BLaER1 treated with 17β-estradiol and CSF1 and Interleukin-3, amounts not matched to agents 10 nM and 100 nM (cell line): ENCODE data around the gene SOX4.

ENCODE experiments used
- H3K27ac ChIP-seq, 11 experiments: shearing (Covaris generic); formaldehyde crosslinking; 2 replicates each; pipeline ENCODE4 v1.8.1; 2022
- H3K27me3 ChIP-seq, 11 experiments: shearing (Covaris generic); formaldehyde crosslinking; 2 replicates each; pipeline ENCODE4 v1.8.1; 2022
- H3K36me3 ChIP-seq, 11 experiments: shearing (Covaris generic); formaldehyde crosslinking; 2 replicates each; pipeline ENCODE4 v1.8.1; 2022
- H3K4me1 ChIP-seq, 10 experiments: shearing (Covaris generic); formaldehyde crosslinking; 2 replicates each; pipeline ENCODE4 v1.8.1; 2022
- H3K4me2 ChIP-seq, 11 experiments: shearing (Covaris generic); formaldehyde crosslinking; 2 replicates each; pipeline ENCODE4 v1.8.1; 2022
- H3K4me3 ChIP-seq, 10 experiments: shearing (Covaris generic); formaldehyde crosslinking; 2 replicates each; pipeline ENCODE4 v1.8.1; 2022
- H3K9ac ChIP-seq, 11 experiments: shearing (Covaris generic); formaldehyde crosslinking; 2 replicates each; pipeline ENCODE4 v1.8.1; 2022
- H3K9me3 ChIP-seq, 11 experiments: shearing (Covaris generic); formaldehyde crosslinking; replicated peaks in 1 of 11; 2 replicates each; pipeline ENCODE4 v1.8.1; 2022
- H4K20me1 ChIP-seq, 11 experiments: shearing (Covaris generic); formaldehyde crosslinking; 2 replicates each; pipeline ENCODE4 v1.8.1; 2022
- Cebpa-rat ChIP-seq, 11 experiments: shearing (Covaris generic); IDR thresholded peaks; 2 replicates each; pipeline ENCODE4 v1.8.1; 2022

SOX4 gene

GRCh38 chr6:21611485-21611884 is 17.9 kb downstream of the SOX4 start:
- peaks cover 30 to 46% (median 36%) of the 10 kb centered on the region in 10 experiments for H3K4me1 ChIP-seq
- H3K27me3 ChIP-seq: no peaks in the 10 kb centered on the region
- no peak overlapping the region for H3K9ac ChIP-seq
- no peaks in the 10 kb centered on the region for H4K20me1 ChIP-seq
- H3K36me3 ChIP-seq: peaks cover 0 to 10% (median 0%) of the 10 kb centered on the region in 11 experiments; a peak in 2 of 22 replicates
- H3K9me3 ChIP-seq: peaks cover 0 to 51% (median 39%) of the 10 kb centered on the region in 11 experiments; a peak in 19 of 22 replicates
- H3K27ac ChIP-seq: no peak overlapping the region
- no peak overlapping the region for H3K4me3 ChIP-seq
- H3K4me2 ChIP-seq: peak overlapping the region in 1 of 11 experiments; percentile 60; a peak in 1 of 22 replicates
- TF ChIP-seq Cebpa-rat (IDR thresholded peaks at IDR 0.05): no peak

- H3K27ac ChIP-seq: no peak overlapping the region
- H3K9ac ChIP-seq: no peak overlapping the region
- no peak for TF ChIP-seq Cebpa-rat (IDR thresholded peaks at IDR 0.05)
- no peaks in the 10 kb centered on the region for H3K27me3 ChIP-seq
- no peak overlapping the region for H3K4me3 ChIP-seq
- peaks cover 0 to 10% (median 0%) of the 10 kb centered on the region in 11 experiments; a peak in 2 of 22 replicates for H3K36me3 ChIP-seq
- H3K4me2 ChIP-seq: peak overlapping the region in 1 of 11 experiments; percentile 10; a peak in 1 of 22 replicates
- peaks cover 30 to 47% (median 37%) of the 10 kb centered on the region in 10 experiments for H3K4me1 ChIP-seq
- H4K20me1 ChIP-seq: no peaks in the 10 kb centered on the region
- peaks cover 0 to 44% (median 32%) of the 10 kb centered on the region in 11 experiments; a peak in 19 of 22 replicates for H3K9me3 ChIP-seq
Observed at GRCh38 chr6:21612067-21612745, 18.7 kb downstream of the SOX4 start.

GRCh38 chr6:21613809-21614208 is 20.3 kb downstream of the SOX4 start:
- no peaks in the 10 kb centered on the region for H3K27me3 ChIP-seq
- H3K4me1 ChIP-seq: peaks cover 30 to 47% (median 37%) of the 10 kb centered on the region in 10 experiments
- no peak overlapping the region for H3K4me2 ChIP-seq
- 0 out of 22 replicates have a peak, but pooled peaks cover 0 to 10% (median 0%) of the 10 kb centered on the region in 11 experiments for H3K36me3 ChIP-seq
- no peak overlapping the region for H3K9ac ChIP-seq
- no peak for TF ChIP-seq Cebpa-rat (IDR thresholded peaks at IDR 0.05)
- H3K9me3 ChIP-seq: peaks cover 0 to 28% (median 16%) of the 10 kb centered on the region in 11 experiments; a peak in 18 of 22 replicates
- H4K20me1 ChIP-seq: no peaks in the 10 kb centered on the region
- no peak overlapping the region for H3K4me3 ChIP-seq
- H3K27ac ChIP-seq: no peak overlapping the region

- H3K36me3 ChIP-seq: 0 out of 22 replicates have a peak, but pooled peaks cover 0 to 8% (median 0%) of the 10 kb centered on the region in 11 experiments
- no peak for TF ChIP-seq Cebpa-rat (IDR thresholded peaks at IDR 0.05)
- H3K27ac ChIP-seq: no peak overlapping the region
- no peak overlapping the region for H3K9ac ChIP-seq
- peaks cover 0 to 27% (median 12%) of the 10 kb centered on the region in 11 experiments; a peak in 18 of 22 replicates for H3K9me3 ChIP-seq
- peak overlapping the region in 1 of 11 experiments; percentile 67; a peak in 2 of 22 replicates for H3K4me2 ChIP-seq
- H4K20me1 ChIP-seq: no peaks in the 10 kb centered on the region
- peaks cover 30 to 47% (median 37%) of the 10 kb centered on the region in 10 experiments for H3K4me1 ChIP-seq
- H3K27me3 ChIP-seq: no peaks in the 10 kb centered on the region
- H3K4me3 ChIP-seq: no peak overlapping the region
Observed at GRCh38 chr6:21614226-21614625, 20.7 kb downstream of the SOX4 start.

GRCh38 chr6:21615504-21615903 is 22.0 kb downstream of the SOX4 start:
- Histone ChIP-seq H3K27ac (peak overlapping the region in 6 of 11 experiments; percentile 10 to 50 (median 24); a peak in 6 of 22 replicates), H4K20me1 (no peaks in the 10 kb centered on the region), H3K4me2 (peak overlapping the region; percentile 46 to 81 (median 66)), H3K36me3 (no peaks in the 10 kb centered on the region), H3K27me3 (no peaks in the 10 kb centered on the region), H3K9me3 (peaks cover 0 to 15% (median 0%) of the 10 kb centered on the region in 11 experiments; a peak in 4 of 22 replicates), H3K4me3 (no peak overlapping the region), H3K4me1 (peaks cover 21 to 37% (median 27%) of the 10 kb centered on the region in 10 experiments), H3K9ac (peak overlapping the region in 3 of 11 experiments; percentile 5 to 17 (median 7); a peak in 4 of 22 replicates)
- TF ChIP-seq Cebpa-rat (IDR thresholded peaks at IDR 0.05): no peak

- Histone ChIP-seq H3K4me3 (no peak overlapping the region), H3K4me1 (peaks cover 18 to 32% (median 23%) of the 10 kb centered on the region in 10 experiments), H3K4me2 (peak overlapping the region; percentile 46 to 81 (median 66)), H3K27ac (peak overlapping the region in 1 of 11 experiments; percentile 50; a peak in 2 of 22 replicates), H3K36me3 (no peaks in the 10 kb centered on the region), H3K27me3 (no peaks in the 10 kb centered on the region), H3K9me3 (peaks cover 0 to 12% (median 0%) of the 10 kb centered on the region in 11 experiments; a peak in 4 of 22 replicates), H4K20me1 (no peaks in the 10 kb centered on the region), H3K9ac (peak overlapping the region in 2 of 11 experiments; percentile 7 to 11; a peak in 1 of 22 replicates)
- no peak for TF ChIP-seq Cebpa-rat (IDR thresholded peaks at IDR 0.05)
Observed at GRCh38 chr6:21616005-21616404, 22.5 kb downstream of the SOX4 start.

GRCh38 chr6:21625642-21626041 is 32.1 kb downstream of the SOX4 start:
- Histone ChIP-seq H3K9me3 (peaks cover 0 to 15% (median 0%) of the 10 kb centered on the region in 11 experiments; a peak in 5 of 22 replicates), H3K27ac (no peak overlapping the region), H3K4me1 (peaks cover 0 to 9% (median 0%) of the 10 kb centered on the region in 10 experiments; a peak in 3 of 20 replicates), H3K27me3 (no peaks in the 10 kb centered on the region), H3K9ac (no peak overlapping the region), H3K36me3 (no peaks in the 10 kb centered on the region), H4K20me1 (no peaks in the 10 kb centered on the region), H3K4me3 (no peak overlapping the region), H3K4me2 (no peak overlapping the region)
- no peak for TF ChIP-seq Cebpa-rat (IDR thresholded peaks at IDR 0.05)

GRCh38 chr6:21626756-21627155 is 33.2 kb downstream of the SOX4 start:
- Histone ChIP-seq H3K4me1 (peaks cover 0 to 9% (median 0%) of the 10 kb centered on the region in 10 experiments; a peak in 3 of 20 replicates), H3K4me3 (no peak overlapping the region), H3K9ac (no peak overlapping the region), H3K27me3 (no peaks in the 10 kb centered on the region), H3K4me2 (no peak overlapping the region), H3K36me3 (no peaks in the 10 kb centered on the region), H3K27ac (no peak overlapping the region), H3K9me3 (peaks cover 0 to 15% (median 0%) of the 10 kb centered on the region in 11 experiments; a peak in 5 of 22 replicates), H4K20me1 (no peaks in the 10 kb centered on the region)
- no peak for TF ChIP-seq Cebpa-rat (IDR thresholded peaks at IDR 0.05)

- Histone ChIP-seq H3K4me2 (peak overlapping the region in 3 of 11 experiments; percentile 2 to 41 (median 27); a peak in 4 of 22 replicates), H3K9ac (no peak overlapping the region), H3K9me3 (peaks cover 0 to 15% (median 0%) of the 10 kb centered on the region in 11 experiments; a peak in 7 of 22 replicates), H3K4me3 (no peak overlapping the region), H3K4me1 (peaks cover 0 to 9% (median 0%) of the 10 kb centered on the region in 10 experiments; a peak in 3 of 20 replicates), H3K27me3 (no peaks in the 10 kb centered on the region), H4K20me1 (no peaks in the 10 kb centered on the region), H3K27ac (0 out of 22 replicates have a peak overlapping the region, but pooled peaks of 1 of the 11 experiments have one; percentile 17), H3K36me3 (no peaks in the 10 kb centered on the region)
- no peak for TF ChIP-seq Cebpa-rat (IDR thresholded peaks at IDR 0.05)
Observed at GRCh38 chr6:21628160-21628559, 34.6 kb downstream of the SOX4 start.
